Stimulated activated CD4-positive, alpha-beta T cell treated with anti-CD3 and anti-CD28 coated beads, Interleukin-15, amount 100 ng/mL, for 24 hours (primary cell): ENCODE measurements around the gene XPA.
"Not testable (repeated sequence)": the region's sequence is repeated elsewhere in the genome, so short reads cannot be mapped to it uniquely, and the experiment has no call there.

Experiments used
- DNase-seq: peaks from one replicate; pipeline ENCODE4 v3.0.0-alpha.2; 2020

The XPA gene

DNA sequence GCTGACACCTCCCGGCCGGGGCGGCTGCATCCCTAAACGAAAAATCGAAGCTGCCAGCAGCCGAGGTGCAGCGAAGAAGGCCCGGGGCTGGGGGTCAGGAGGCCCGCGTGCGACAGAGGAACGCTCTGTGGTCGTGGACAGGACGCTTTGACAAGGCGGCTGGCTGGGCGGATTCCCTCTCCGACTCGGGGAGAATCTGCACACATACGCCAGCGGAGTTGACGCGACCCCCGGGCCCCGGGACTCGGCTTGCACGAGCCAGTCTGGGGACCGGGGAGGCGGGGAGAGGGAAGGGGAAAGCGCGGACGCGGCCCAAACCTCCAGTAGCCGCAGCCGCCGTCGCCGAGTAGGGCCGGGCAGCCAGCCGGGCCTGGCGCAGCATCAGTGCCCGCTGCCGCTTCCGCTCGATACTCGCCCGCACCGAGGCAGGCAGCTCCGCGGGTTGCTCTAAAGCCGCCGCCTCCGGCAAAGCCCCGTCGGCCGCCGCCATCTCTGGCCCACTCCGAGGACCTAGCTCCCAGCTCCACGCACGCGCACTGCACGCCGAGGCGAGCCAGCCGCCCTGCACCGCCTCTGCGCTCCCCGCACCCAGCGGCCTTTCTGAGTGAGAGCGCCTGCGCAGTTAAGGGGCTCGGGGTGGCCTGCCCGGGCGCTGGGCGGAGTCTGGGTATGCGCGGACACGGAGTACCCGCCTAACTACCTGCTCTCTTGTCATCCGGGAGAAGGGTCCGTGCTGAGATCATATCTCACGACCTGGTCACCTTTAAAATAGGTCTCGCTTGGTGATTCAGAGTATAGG, at the start of gene XPA:
Gene XPA, minus strand, starts transcription at position 538 of the 799 bp plus-strand sequence. Its CDS starts 48 bp downstream, at position 490.
- DNase-seq = peak; percentile 98

DNA sequence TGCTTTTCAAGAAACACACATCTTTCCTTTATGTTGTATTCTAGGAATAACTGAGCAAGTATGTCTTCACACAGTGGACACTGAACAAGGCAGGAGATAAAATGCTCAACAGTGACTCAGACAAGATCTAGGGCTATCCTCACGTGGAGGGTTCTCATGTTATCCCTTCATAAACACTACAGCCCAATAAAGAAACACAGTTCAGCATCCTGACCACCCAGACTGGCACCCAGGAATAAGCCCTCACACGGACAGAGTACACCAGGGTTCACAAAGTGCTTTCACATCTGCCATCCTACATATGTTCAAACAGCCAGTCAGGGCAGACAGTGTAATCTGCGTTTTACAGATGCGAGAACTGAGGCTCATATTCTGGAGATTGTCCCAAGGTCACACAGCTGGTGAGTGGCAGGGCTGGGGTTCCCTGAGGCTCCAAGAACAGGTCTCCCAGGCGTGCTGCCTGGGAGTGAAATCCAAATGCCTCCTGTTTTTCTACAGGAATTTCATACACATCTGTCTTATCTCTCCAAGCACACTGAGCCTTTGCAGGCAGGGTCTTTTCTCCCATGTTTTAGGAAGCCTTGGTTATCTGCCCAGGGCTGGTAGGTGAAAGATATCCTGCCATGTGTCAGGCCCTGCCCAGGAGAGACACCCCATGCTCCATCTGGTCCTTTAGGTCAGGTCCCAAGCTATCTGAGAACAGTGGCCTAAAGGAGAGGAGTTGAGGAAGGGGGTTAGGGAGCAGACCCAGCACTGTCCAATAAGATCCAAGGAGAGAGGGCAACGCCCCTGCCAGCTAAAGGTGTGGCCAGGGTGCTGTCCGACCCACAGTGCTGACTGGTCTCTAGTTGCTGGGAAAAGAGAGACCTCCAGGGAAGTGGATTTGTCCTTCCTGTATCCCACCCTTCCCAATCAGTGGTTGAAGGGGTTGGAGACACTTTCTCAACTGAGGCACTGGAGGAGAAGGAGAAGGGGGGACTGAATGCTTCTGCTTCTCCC, 47.9 kb upstream of the XPA start:
- no peak for DNase-seq

DNA sequence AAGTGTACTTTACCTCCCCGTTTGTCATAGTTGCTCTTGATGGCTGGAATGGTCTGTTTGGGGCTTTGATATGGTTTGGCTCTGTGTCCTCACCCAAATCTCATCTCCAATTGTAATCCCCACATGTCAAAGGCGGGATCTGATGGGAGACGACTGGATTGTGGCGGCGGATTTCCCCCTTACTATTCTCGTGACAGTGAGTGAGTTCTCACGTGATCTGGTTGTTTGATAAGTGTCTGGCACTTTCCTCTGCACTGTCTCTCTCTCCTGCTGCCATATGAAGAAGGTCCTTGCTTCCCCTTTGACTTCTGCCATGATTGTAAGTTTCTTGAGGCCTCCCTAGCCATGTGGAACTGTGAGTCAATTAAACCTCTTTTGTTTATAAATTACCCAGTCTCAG, 46.9 kb upstream of the XPA start:
- DNase-seq = not testable (repeated sequence)

DNA sequence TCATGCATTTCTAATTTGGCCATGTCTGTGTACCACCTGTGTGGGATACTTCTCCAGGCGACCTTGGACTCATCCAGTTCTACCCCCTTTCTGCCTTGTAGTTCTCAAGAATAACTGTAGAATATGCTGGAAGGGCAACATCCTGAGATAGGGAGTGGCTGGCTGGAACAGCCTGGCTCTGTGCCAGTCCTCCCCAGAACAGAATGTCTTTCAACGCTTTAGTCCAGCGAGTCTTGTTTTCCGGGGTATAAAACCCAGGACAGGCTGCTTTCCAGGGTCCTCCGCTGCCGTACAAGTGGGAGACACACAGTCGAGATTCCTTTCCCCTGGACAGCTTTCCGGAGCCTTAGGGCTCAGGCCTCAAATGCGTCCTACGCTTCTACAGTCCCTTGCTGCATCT, 45.4 kb upstream of the XPA start:
- DNase-seq = no peak

DNA sequence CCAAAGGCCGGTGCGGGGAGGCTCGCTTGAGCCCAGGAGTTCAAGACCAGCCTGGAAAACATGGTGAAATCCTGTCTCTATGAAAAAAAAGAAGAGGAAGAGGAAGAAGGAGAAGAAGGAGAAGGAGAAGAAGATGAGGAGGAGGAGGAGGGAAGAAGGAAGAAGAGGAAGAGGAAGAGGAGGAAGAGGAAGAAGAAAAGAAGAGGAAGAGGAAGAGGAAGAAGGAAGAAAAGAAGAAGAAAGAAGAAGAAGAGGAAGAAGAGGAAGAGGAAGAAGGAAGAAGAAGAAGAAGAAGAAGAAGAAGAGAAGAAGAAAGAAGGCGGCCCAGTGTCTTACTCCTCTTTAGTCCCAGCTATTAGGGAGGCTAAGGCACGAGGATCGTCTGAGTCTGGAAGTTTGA, 44.8 kb upstream of the XPA start:
- DNase-seq = no peak

DNA sequence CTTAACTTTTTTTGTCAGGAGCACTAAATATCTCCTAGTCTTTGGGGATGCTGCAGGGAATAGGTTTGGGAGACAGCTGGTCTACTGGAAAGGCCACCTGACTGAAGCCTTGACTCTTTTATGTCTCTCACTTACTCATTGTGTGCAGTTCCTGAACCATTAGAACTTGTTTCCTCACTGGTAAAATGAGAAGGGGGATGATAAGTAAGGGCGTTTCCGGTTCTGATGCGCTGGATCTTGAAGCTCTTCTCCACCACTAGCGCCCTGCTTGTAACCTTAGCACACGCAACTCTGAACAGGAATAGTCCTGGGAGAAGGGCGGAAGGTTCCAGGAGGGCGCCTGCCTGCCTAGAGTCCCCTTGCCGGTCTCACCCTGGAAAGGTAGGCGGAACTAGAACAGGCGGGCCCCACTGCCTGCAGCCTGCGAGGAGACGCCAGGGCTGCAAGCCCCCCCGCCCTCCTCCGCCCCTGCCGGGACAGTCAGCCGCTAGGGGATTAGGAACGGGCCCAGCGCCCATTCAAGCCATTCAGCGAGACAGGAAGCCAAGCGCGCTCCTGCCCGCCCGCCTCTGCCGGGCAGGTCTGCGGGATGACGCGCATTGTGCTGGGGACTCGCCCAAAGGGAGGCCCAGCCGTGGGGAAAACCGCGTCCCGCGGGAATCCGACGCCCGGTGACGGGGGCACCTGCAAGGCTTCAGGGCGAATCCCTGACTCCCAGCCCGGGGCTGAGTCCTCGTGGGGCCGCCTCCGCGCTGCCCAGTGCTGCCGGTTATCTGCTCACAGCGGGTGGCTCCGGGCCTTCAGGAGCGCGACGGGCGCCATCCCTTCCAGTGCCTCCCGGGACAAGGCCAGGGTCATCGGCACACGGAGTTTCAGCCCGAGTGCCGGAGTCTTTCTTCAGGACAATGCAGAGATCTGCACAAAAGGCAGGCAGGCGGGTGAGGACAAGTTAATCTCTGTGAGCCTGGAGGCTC, 44.0 kb upstream of the XPA start:
- peak; percentile 67 for DNase-seq

DNA sequence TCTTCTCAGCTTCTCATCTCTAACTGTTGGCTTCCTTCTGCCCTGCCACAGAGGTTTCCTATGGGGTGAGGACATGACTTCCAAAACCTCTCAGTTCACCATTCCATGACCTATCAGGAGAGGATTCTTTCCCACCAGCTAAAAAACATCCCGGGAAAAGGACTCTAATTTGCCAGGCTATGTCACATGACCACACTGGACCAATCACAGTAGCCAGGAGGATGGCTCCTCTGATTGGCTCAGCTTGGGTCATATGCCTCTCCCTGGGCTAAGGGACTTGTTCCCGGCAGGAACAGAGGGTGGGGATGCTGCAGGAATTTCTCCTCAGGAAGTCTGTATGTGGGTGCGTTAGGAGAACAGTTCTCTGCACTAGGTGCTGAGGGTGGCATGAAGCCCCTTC, 40.3 kb upstream of the XPA start:
- DNase-seq = no peak

DNA sequence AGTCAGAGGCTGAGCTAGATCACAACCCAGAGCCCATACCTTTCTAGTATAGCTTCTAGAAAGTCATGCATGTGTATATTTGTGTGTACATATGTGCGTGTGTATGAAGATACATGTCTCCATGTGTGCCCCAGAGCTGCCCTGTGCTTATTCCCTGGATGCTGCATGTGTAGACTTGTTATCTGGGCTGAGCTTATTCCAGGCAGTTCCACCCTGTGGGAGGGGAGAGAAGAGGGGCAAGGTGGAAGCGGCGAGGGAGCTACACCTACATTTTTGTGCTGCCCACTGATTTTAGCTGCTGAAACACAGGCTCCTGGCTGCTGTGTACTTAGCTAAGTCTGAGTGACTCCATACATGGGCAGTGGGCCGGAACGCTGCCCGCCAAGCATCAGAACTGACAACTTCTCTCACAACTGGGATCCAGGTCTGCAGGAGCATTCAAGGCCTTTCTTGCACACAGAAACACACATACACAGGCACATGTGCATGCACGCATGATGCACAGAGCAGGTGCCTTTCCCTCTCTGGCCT, 38.0 kb upstream of the XPA start:
- DNase-seq = no peak

DNA sequence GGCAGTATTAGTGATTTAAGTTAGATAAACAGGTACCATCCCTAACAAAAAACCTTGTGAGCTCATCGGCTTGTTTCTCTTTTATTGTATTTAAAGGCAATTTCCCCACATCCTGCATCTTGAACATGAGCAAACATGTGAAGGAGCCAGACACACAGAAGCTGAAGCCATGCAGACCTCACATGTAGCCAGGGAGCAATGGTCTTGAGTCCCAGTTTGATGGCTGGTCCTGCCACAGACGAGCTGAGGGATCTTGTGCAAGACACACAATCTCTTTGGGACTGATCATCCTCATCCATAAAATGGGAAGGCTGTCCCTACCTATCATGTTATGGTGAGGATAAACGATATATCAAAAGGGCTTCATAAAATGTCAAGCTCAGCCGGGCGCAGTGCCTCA, 29.6 kb upstream of the XPA start:
- DNase-seq = no peak

DNA sequence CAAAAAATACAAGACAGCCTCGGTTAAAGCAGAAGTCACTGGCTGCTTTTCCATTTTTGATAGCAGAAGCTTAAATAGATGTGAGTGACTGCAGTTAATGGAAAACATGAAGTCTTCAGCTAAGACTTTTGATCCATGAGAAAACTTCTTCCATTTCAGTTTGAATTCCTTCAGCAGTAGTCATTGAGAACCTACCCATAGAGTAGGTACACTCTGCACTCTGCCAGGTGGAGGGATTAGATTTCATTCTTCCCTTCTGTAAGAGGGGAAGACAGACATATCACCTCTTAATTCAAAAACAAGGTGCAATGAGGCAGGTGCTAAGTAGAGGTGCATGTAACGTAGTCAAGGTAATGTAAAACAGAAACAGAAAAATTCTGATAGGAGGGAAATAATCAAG, 26.7 kb upstream of the XPA start:
- DNase-seq = no peak

DNA sequence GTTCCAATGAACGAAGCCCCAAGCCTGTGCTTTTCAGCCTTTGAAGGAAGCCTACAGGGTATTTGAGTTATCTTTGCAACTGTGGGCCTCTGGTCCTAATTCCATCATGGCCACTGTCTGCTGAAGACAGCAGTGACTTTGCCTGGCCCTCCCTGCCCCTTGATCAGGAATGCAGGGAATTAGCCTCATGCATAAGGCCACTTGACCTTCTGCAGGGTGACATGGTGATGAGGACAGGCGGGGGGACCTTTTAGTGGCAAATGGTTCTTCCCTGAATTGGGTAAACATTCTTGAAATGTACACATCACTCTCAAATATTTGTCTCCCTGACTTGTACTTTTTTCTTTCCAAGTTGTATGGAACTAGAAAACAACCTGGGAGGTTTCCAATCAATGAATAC, 25.2 kb upstream of the XPA start:
- no peak for DNase-seq

DNA sequence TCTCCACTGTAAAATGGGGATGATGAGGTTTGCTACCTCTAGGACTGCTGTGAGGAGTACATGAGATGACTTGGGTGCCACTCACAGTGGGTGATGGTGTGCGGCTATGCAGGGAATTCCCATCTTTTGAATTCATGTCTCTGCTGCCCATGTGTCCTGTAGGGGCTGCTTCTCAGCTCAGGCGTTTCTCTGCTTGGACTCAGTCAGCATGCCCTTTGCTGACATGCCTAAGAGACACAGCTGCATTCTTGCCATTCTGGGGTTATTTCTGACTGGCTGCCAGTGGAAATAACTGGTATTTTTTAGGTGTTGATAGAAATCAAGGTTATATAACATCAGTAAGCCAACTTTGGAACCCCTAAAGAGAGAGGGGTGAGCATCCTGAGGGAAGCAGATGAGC, 24.3 kb upstream of the XPA start:
- no peak for DNase-seq

DNA sequence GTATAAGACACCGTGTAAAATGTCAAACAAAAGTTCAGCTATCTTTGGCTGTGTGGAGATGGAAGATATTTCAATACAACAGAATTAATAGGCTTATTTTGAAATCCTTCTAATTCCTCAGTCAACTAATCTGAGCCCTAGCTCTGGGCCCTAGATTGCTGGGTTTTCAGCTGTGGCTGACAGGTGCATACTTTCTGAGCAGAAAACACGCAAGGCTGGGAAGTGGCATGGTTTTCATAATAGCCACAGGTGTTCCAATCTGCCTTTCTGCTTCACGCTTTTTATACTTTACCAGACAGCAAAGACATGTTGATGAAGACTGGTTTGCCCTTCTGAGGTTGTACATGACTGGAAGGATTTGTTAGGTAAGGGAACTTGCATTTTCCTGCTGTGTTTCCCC, 20.7 kb upstream of the XPA start:
- DNase-seq = no peak

DNA sequence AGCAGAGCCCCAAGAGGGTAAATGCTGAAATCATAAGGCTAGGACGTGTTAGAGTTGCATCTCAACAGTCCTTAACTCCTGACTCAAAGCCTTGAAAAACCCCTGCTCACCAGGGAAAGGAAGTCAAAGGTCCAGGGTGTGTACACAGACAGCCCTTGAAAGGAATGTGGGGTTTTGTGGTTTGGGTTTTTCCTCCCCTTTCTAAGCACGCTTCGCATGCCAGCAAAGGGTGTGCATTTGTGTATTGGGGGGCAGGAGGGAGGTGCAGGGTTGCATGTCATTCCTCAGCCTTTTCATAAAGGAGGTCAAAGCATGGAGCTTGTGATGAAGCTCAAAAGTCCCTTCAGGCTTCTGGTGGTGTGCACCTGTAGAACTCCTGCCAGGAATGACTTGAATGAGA, 17.3 kb upstream of the XPA start:
- no peak for DNase-seq

DNA sequence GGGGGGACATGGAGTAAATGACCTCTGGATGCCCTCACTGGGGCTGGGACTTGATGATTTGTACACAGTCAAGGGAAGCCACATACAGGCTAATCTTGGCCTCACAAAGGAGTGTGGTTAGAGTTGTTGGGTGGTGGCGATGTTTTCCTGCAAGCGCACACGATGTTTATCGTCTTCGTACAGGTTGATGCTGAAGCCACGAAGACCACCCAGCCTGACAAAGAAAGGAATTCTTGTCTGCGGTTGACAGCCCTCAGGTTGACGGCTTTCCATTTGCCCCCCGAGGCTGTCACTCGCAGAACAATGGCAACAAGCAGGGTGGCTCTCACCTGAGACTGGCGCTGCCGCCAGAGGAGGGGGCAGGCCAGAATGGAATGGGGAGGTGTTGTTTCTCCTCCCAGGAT, 14.1 kb upstream of the XPA start:
- no peak for DNase-seq

DNA sequence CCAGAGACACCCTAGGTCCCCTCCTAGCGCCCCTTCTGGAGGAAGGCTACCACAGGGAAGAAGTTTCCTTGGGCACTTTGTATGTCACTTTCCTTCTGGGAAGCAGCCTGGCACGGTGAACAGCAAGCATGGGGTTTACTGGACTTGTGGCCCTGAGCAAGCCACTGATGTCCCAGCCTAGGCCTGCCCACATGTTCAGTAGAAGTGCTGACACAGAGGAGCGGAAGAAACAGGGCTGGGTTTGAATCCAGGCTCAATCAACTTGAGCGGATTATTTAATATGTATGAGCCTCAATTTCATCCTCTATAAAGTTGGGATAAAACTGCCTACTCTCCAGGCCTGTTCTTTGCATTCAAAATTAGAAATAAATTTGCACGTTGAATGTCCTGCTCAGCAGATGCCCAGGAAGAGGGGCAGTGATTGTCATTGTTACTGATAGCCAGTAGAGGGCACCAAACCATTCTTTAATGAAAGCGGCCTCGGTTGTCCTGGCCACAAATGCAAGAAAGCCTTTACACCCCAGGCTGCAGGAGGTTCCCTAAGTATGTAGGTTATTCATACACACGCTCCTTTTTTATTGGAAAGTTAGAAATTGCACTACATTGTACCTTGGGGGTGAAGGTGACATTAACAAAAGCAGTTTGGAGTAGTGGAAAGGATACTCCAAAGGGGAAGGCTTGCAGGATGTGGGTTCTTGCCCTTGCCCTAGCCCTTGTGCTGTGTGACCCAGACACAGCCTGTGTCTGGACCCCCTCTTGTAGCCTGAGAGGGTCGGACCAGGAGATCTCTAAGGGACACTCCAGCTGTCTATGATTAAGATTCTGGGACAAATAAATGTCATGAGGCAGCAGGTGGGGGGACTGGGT, 13.4 kb upstream of the XPA start:
- DNase-seq = peak; percentile 51

DNA sequence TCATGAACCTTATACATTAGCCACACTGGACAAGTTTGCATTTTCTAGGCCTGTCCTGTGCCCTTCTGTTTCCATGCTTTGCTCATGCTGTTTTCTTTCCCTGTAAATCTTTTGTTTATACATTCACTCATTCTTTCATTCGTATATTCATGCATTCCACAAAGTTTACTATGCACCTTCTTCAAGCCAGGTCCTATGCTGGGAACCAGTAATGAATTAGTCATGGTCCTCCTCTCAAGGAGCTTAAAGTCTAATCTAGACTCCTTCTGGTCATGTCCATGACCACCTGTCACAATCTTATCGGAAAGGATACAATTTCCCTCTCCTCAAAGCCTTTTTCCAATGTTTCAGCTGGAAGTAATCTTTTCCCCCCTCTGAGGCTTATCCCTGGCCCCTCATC, 9.1 kb upstream of the XPA start:
- DNase-seq = no peak

DNA sequence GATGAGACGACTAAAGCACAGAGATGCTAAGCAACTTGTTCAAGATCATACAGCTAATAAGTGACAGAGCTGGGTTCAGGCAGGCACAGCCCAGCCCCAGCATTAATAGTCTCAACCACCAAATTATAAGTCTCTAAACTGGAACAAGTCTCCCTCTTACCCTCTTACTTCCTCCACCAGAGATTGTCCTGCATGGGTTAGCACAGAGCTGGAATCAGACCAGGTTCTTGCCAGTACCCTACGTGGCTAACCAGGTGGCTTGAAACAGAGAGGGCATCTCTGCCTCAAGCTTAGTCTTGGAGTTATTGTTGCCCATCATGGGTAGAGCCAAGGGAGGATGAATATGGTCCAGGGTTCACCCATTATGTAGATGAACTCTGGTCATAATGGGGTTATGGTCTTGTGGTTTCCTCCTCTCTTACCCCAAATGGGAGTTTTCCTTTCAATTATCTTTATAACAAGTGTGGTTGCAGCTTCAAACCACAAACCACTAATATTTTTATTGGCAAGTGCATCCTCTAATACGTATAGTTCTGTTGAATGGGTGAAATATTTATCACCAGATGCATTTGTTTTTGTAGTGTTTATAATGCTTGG, 8.3 kb upstream of the XPA start:
- DNase-seq = no peak

DNA sequence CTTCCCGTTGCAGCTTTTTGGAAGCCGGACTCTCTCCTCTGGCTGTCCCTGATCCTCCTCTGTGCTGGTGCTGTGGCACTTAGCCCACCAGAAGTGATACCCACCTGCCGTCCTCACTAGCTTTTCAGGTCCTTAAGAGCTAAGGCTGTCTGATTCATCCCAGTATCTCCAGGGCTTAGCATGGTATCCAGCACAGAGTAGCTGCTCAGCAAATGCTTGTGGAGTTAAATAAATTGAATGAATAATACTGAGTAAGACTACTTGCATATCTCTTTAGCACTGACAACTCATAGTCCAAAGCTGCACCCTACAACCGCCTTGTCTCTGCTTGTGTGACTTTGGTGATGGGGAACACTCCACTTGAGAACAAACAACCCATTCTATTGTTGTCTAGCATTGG, 7.7 kb upstream of the XPA start:
- DNase-seq = no peak

DNA sequence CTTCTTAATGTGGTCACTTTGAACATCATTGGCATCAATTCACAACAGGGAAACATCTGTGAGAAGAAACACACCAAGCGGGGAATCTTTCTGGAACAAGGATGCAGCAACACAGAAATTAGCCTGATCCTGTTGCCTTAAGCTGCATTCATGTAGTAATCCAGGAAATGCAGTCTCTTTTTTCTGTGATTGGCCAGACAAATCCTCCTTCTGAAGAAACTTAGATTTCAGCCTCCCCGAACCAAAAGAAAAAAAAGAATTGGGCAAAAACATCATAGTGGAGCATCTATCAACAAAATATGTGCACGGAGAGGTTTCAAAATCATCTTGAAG, 7.2 kb upstream of the XPA start:
- DNase-seq = no peak
